A204.1 (cell line): ENCODE results near the gene ANKRD44.
A peak's percentile ranks its signal among the peaks of the same experiment; 100 is the strongest.
"Not testable (repeated sequence)": the region's sequence is repeated elsewhere in the genome, so short reads cannot be mapped to it uniquely, and the experiment has no call there.

Experiments
- FAIRE-seq: peaks from 2 replicates; lab custom pipeline; 2012; peaks lifted over from hg19 to GRCh38; lab: Jason Lieb, UNC

The ANKRD44 gene

DNA sequence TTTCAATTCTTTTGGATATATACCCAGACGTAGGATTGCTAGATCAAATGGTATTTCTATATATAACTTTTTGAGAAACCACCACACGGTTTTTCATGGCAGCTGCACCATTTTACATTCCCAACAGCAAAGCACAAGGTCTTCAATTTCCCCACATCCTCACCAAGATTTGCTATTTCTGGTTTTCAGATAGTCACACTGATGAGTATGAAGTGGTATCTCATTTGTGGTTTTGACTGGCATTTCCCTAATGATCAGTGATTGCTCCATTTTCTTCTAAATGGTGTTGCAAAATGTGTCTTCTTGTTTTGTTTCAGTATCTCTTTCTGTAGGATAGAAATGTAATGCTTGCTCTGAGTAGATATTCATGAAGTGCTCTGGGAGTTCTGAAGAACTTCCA, 52.0 kb downstream of the ANKRD44 start:
- no peak for FAIRE-seq

DNA sequence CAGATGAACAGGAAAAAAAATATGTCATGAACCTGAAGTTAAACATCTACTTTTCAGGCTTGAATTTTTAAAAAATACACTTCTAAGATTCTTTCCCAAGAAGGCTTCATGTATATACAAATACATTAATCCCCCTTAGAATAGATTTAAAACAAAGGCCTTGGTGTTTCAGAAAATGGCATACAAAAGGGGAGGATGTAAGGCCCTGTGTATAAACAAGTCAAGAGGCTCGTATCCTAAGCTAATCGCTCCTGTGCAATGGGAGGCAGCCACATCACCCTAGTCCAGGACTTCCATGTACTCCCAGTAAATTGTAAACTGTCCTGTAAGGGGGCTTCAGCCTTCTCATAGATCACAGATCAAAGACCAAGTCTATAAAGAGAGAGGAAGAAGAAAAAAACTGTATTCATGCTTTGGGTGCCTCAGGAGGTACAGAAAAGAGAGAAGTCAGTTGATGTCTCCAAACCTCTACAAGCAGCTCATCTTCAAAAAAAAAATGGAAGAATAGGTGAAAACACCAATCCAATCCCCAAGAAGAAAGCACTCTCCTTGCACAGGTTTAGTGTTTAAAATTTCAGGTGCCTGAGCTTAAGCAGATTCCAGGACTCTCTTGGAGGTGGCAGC, 53.9 kb downstream of the ANKRD44 start:
- no peak for FAIRE-seq

DNA sequence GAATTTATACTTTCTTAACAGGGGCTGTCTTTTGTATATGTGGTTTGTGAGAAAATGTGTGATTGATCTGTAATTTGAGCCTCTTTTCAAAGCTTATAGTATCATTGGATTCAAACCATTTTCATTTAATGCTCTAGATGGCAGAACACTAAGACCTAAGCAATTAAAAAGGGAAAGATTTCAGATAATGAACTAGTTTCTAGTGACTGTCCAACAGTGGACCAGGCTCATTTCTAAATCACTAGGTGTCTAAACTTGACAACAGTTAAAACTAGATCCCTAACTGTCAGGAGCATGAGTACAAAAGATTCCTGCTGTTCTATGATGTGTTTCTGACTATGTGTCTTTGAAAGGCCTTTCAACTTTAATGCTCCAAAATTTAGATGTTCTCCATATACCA, 54.6 kb downstream of the ANKRD44 start:
- FAIRE-seq = no peak

DNA sequence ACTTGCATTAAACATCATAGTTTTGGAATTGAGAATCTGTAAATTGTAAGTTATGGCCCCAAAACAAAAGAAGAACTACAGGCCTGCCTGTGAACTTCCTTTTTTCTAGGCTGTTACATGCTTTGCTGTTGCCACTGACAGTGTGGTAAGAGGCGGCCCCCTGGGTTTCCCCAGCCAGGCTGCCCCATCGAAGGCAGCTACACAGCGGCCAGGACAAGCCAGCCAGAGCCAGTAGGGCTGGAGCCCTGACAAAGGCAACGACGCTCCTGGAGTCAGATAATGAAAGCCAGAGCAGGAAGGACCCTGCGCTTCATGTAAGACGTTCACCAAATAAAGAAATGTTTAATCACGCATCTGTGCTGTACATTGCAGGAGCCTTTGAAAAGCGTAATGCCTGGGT, 55.0 kb downstream of the ANKRD44 start:
- FAIRE-seq = no peak

DNA sequence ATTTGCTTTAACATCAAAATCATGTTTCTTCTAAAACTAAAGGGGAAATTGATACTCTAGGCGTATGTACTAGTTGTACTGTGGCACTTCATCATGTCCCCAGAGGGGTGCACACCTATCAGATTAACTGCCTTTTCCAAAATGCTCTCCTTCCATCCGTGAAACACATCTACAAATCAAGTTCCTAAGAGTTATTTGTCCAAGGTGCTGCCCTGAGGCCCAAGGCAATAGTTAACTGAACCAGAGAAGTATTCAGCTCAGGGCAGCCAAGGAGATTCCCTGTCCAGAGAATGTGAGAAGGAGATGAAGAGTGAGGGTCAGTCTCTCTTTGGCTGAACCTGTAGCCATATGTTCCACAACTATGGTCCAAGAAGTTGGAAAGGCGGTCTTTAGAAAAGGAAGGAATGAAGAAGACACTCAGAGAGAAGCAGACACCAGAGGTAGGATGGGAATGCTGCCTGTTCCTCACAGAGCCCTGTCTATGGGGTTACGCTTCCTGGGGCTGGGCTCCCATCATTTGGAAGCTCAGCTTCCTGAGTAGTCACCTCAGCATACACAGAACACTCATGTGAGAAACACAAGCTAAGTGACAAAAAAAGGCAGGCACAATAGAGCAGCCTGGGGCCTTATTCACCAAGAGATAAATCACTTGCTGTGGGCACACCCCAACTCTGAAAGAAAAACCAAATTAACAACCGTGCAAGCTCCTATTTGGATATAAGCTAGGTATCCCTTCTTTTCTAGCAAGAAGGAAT, 55.6 kb downstream of the ANKRD44 start:
- FAIRE-seq = no peak

DNA sequence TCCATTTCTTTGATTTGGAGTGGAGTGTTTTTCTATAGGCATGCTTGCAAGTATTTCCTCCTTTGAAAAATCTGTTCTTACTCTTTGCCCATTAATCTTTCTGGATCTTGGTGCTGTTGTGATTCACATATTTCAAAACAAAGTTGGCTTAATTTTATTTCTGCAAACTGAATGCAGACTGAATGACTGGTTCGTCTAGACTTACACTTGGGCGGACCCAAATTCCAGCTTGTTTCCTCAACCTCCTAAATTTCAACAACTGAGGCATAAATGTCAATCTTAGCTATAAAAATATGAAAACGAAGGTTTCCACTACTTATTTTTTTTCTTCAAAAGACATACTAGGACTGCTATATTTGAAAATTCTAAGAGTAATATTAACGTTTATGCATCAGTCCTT, 59.0 kb downstream of the ANKRD44 start:
- FAIRE-seq = no peak

DNA sequence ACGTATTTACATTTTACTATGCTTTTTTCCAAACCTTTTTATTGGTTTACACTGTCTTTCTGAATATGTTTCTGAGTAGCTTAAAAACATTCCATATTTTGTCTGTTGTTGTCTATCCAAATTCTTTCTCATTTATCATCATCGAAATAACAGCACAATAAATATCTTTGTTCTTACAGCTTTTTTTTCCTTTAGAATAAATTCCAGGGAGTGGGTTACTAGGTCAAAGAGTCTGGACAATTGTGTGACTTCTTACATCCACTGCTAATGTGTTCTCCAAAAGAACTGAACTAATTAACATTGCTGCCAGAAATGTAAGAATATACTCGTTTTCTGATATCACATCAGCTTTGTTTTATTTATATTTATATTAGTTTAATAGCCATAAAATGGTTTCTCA, 59.4 kb downstream of the ANKRD44 start:
- no peak for FAIRE-seq

DNA sequence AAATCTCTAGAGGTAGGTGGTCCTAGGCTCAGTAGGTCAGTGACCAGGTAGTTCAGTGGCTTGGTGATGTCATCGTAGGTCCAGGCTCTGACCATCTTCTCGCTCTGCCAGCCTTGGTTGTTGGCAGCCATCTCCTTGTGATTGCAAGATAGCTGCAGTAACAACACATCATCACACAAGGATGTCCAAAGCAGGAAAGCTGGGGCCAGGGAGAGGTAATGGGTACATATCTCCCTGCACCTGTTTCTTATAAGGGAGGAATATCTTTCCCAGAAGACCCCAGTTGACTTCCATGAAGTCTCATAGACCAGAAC, 60.5 kb downstream of the ANKRD44 start:
- FAIRE-seq = no peak

DNA sequence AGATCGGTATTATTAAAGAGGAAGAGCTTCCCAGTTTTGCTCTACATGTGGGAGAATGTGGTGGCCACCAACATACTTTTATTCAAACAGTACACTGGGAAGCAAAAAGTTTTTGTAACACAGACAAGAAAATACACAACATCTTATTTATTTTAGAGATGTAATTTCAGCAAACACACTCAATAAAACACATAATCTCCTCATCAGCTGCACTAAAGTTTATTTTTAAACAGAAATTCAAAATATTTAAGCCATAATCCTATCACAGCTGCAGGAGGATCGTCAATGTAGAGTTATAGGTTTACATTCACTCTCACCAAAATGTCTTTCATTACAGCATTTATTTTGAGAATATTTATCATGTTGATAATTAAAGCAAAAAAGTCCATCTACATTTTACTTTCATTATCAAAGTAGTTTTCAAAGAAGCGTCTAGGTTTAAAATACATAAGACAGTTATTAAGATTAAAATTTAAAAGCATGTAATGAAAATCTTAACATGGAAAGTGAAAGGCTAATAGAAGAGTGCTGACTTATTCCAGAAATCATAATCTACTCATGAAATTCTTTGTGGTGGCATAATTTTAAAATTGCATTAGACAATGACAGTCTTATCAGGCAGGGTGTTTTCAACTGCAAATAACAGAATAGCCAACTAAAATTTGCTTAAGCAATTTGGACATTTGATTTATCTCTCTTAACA, 61.0 kb downstream of the ANKRD44 start:
- peak; percentile 68 for FAIRE-seq

DNA sequence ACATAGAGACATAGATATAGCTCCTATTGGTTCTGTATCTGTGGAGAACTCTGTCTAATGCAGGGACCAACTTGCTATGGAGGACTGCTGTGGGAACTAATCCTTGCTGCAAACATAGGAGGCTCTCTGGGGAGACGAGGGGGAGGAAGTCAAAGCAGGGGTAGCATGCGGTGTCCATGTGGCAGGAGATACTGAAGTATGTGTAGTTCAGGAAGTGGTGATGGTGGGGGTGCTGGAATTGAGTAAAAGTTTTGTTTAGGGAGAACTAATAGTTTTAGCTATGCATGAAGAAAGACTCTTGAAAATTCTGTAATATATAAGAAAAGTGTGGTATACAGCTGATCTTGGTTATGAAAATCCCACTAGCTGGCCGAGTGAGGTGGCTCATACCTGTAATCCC, 62.0 kb downstream of the ANKRD44 start:
- no peak for FAIRE-seq

DNA sequence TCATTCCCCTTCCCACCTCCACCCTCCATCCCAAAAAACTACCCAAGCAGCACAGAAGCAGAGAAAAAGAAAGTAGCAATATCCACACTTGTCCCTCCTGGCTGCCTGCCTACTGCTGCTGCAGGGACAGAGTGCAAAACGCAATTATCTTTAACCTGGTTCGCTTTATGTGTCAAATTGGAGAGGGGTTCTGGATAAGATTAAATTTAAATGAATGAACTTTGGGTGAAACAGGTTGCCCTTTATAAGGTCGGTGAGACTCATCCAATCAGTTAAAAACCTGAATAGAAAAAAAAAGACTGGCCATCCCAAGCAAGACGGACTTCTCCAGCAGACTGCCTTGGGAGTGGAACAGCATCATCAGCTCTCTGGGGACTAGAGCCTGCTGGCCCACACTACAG, 62.6 kb downstream of the ANKRD44 start:
- no peak for FAIRE-seq

DNA sequence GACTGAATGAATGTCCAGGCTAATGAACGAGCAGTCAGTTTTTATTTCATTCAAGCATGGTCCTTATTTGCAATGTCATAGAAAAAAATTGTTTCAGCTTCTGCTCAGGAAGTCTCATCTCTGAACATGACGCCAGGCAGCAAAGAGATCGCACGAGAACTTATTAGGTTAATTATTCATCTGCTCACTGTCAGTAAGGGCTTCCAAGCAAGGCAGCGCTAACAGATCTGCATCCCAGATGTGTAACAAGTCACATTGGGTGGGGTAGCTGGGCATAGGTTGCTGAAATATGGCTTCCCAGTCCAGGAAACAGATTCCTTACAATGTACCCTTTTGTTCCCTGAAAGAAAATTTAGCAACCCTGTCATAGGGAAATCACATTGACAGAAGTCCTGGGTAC, 63.5 kb downstream of the ANKRD44 start:
- no peak for FAIRE-seq

DNA sequence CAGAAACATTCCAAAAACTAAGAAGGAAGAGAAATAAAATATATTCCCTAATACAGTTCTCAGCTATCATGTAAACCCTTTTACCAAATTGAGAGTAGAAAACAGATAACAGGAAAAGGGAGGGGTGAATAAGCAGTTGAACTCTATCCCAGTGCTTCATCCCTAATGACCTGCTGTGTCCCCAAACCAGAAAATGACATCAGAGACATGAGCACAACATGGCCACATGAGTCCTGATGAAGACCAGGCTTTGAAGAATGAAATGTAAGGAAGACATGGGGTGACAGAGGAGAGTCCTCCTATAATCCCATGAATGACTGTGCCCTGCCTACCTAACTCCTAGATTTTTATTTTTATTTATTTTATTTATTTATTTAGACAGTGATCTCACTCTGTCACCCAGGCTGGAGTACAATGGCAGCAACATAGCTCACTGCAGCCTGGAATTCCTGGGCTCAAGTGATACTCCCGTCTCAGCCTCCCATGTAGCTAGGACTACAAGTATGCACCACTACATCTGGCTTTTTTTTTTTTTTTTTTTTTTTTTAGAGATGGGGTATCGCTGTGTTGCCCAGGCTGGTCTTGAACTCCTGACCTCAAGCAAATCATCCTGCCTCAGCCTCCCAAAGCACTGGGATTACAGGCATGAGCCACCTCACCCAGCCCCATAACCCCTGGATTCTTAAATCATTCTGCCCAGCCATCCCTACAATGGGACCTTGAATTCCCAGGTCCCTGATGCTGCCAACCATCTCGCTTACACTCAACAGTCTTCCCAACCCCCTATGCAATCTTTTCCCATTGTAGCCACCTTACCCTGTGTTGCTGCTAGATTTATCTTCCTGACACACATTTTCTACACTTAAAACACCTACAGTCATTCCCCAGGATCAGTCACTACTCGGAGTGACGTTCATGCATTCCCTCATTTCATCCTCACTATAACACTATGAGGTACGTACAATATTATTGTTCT, 64.5 kb downstream of the ANKRD44 start:
- no peak for FAIRE-seq

DNA sequence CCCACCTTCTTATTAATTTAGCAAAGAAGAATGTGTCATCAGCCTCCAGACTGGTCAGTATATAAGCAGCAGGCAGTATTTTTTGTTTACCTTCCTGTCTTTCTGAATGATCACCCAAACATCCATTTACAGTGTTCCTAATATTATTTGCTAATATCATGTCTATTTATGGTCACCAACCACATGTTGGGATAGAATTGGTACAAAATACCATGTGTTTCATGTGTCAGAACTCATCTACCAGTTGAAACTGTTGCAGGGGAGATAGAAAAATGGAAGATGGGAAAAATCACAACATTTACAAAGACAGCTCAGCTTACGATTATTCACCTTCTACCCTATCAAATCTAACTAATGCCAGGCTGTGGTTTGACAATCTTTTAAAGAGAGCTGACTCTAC, 66.2 kb downstream of the ANKRD44 start:
- FAIRE-seq = no peak

DNA sequence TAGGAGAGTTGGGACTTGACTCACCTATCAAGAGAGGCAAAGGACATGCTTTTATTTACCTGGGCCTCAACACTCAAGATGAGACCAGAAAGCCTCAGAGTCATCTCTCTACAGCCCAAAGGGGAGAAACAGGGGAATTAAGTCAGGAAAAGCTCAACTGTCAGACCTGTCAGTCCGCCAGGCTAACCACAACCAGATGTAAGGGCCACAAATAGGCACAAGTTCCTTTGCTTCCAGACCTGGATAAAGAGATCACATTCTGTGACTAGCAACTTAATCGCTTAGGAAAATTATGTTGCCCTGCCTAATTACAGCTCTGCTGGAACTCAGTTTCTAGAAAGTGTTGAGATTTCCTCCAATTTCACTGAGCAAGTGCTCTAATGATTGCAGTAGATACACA, 67.9 kb downstream of the ANKRD44 start:
- FAIRE-seq = no peak

DNA sequence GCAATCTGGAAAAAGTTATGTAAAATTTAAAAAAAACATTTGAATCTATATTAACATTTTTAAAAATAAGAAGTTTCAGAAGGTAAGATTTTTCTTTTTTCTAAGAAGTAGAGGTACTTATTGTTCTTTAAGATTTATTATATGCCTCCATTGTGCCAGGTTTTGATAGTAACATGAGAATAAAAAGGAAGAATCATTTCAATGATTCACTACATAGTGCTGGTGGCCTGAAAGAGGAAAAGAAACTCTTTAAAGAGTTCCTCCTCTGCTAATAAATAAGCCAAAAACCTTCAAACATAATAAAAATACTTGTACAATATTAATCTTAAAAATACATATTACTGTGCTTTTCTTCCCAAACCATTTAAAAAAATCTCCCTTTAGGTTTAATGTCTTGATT, 69.0 kb downstream of the ANKRD44 start:
- FAIRE-seq = peak; percentile 68

DNA sequence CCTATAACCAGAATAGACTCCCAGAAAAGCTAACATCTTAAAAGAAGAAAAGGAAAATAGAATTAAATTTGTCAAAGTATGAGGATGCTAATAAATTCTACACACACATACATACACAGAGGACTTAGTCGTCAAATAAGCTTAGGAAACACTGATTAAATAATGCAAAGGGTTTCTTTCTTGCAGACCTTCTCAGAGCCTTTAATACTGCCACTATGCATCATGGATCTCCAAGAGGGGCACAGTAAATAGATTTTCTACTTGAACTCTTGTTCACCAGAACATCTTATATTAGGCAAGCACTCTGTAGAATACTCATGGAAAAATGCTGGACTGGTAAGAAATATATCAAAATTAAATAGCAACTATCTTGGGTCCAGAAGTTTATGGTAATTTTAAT, 69.4 kb downstream of the ANKRD44 start:
- FAIRE-seq = no peak

DNA sequence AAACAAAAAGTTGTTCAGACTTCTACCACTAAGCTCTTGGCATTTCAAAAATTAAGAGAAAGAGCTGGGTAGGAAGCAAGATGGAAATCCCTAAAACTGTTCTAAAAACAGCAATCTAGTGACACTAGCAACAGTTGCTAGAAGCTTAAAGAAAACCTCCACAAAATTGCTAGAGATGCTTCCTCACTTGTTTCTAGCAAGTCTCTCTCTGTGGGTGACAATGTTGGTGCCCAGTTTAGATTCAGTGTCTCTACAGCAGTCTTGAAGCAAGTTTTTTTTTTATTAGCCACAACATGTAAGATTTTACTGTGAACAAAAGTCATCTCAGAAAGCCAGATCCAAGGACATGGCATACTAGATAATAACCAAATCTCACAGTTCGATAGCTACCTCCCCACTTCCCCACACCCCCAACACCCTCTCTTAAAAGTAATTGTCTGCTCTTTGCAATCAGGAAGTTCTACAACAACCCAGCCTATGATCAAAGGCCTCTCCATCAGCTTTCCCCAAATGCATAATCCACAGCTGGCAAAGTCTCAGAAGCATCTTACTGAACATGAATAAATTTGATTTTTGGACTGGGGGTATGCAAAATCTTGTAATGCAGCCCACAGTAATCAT, 70.0 kb downstream of the ANKRD44 start:
- no peak for FAIRE-seq

DNA sequence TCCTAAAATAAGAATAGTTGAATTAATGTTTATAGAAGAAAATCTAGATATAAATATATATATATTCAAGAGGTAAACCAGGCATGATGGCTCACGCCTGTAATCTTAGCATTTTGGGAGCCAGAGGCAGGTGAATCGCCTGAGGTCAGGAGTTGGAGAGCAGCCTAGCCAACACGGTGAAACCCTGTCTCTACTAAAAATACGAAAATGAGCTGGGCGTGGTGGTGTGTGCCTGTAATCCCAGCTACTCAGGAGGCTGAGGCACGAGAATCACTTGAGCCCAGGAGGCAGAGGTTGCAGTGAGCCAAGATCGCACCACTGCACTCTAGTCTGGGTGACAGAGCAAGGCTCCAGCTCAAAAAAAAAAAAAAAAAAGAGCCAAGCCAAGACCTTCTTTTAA, 70.6 kb downstream of the ANKRD44 start:
- FAIRE-seq = not testable (repeated sequence)

DNA sequence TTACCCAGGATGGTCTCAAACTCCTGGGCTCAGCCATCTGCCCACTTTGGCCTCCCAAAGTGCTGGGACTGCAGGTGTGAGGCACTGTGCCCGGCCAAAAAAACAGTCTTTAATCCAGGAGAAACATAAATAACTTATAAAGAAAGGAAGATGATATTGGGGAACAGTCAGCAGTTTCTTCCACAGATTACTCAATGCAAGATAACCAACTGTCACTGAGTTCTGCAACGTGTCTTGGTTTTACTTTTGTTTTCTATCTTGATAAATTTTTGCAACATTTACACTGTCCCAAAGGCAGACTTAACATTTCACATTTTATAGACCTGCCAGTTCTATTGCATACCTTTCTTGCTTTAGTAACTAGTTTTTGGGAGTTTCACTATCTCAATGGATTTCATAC, 71.1 kb downstream of the ANKRD44 start:
- FAIRE-seq = no peak

DNA sequence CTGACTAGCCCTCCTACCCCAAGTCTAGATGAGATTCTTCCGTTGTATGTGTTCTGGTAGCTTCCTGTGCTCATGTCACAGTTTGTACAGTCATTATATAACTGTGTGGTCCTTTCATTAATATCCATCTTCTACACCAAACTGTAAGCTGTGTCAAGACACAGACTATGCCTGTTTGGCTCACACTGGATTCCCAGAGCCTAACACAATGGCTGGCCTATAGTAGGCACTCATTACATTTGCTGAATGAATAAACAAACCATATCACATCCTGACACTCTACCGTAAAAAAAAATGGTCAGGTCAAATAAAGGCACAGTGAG, 72.6 kb downstream of the ANKRD44 start:
- no peak for FAIRE-seq

DNA sequence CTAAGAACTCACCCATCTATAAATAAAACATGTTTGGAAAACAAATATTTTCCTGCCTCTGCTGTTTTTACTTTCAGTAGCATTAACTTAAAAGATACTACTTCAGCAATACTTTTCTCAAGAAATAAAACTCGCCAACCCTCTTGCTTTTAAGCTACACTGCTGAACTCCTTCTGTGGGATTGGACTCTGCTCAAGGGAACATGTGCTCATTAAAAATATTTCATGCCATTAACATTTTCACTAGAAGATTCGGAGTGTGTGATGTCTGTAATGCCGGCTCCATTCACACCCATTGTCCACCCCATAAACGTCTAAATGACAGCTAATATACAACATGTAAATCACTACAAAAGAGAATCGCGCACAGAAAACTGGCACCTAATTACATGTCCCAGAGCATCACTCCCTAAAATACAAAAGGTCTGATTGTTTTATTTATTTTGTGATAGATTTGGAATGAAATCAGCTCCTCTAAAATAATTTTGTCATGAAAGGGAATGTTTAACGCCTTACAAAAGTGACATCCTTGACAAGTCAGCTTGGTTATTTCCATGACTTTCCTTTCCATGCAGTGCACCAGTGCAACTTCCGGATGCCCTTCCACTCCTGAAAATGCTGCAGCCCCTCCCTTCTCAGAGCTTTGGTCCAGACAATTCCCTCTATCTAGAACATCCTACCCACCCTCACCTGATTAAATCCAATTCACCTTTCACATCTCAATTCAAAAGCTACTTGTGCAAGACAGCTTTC, 73.1 kb downstream of the ANKRD44 start:
- no peak for FAIRE-seq
